Measurements from ENCODE around the gene BCAS3. TPM values are rescaled to one million over a fixed set of nuclear protein-coding genes. Genes with fewer than 3 reads are reported as not detected.

Gene BCAS3
- total RNA-seq, 1 donor from 2014 or later, result 29.6 TPM

- H3K4me1 ChIP-seq, result peaks cover 31% of the 10 kb centered on the region
- no peaks in the 10 kb centered on the region for H3K36me3 ChIP-seq
- no peak overlapping the region for H3K4me3 ChIP-seq
- no peaks in the 10 kb centered on the region for H3K9me3 ChIP-seq
- H3K27me3 ChIP-seq (ENCODE audit: low read depth), result no peaks in the 10 kb centered on the region
- no peak for TF ChIP-seq CTCF (IDR thresholded peaks at IDR 0.05)
- ATAC-seq, result no peak
- intact Hi-C loops (cut with DNase I), result no loop called here
- H3K27ac ChIP-seq, result no peak overlapping the region
- DNase-seq, result no peak
Measured at GRCh38 chr17:61321344-61321743, 643.7 kb downstream of the BCAS3 start.

GRCh38 chr17:61322325-61323002 lies 644.8 kb downstream of the BCAS3 start:
- TF ChIP-seq CTCF (IDR thresholded peaks at IDR 0.05), result no peak
- H3K36me3 ChIP-seq, result no peaks in the 10 kb centered on the region
- H3K27ac ChIP-seq, result peak overlapping the region; percentile 51
- no peak for DNase-seq
- intact Hi-C loops (cut with DNase I), result no loop called here
- H3K9me3 ChIP-seq, result no peaks in the 10 kb centered on the region
- no peak for ATAC-seq
- H3K4me3 ChIP-seq, result no peak overlapping the region
- no peaks in the 10 kb centered on the region for H3K27me3 ChIP-seq (ENCODE audit: low read depth)
- peaks cover 33% of the 10 kb centered on the region for H3K4me1 ChIP-seq

GRCh38 chr17:61323003-61323908 lies 645.6 kb downstream of the BCAS3 start:
- H3K4me3 ChIP-seq, result no peak overlapping the region
- H3K36me3 ChIP-seq, result no peaks in the 10 kb centered on the region
- H3K4me1 ChIP-seq, result peaks cover 33% of the 10 kb centered on the region
- no peaks in the 10 kb centered on the region for H3K27me3 ChIP-seq (ENCODE audit: low read depth)
- intact Hi-C loops (cut with DNase I), result no loop called here
- ATAC-seq (peak in 1 of 2 donors; percentile 37), DNase-seq (no peak)
- no peak for TF ChIP-seq CTCF (IDR thresholded peaks at IDR 0.05)
- peak overlapping the region; percentile 51 for H3K27ac ChIP-seq
- no peaks in the 10 kb centered on the region for H3K9me3 ChIP-seq

GRCh38 chr17:61323909-61324868 lies 646.5 kb downstream of the BCAS3 start:
- Histone ChIP-seq H3K27ac (peak overlapping the region; percentile 51), H3K4me1 (peaks cover 33% of the 10 kb centered on the region), H3K4me3 (no peak overlapping the region), H3K36me3 (no peaks in the 10 kb centered on the region), H3K9me3 (no peaks in the 10 kb centered on the region), H3K27me3 (ENCODE audit: low read depth) (no peaks in the 10 kb centered on the region)
- TF ChIP-seq CTCF (IDR thresholded peaks at IDR 0.05), result no peak
- ATAC-seq, result peak; percentile 48 to 54
- intact Hi-C loops (cut with DNase I), result no loop called here
- DNase-seq, result no peak

GRCh38 chr17:61324950-61325349 lies 647.3 kb downstream of the BCAS3 start:
- peak overlapping the region; percentile 56 for H3K27ac ChIP-seq
- no peaks in the 10 kb centered on the region for H3K36me3 ChIP-seq
- H3K4me3 ChIP-seq, result no peak overlapping the region
- intact Hi-C loops (cut with DNase I), result no loop called here
- no peaks in the 10 kb centered on the region for H3K9me3 ChIP-seq
- DNase-seq (no peak), ATAC-seq (no peak)
- peaks cover 33% of the 10 kb centered on the region for H3K4me1 ChIP-seq
- H3K27me3 ChIP-seq (ENCODE audit: low read depth), result no peaks in the 10 kb centered on the region
- no peak for TF ChIP-seq CTCF (IDR thresholded peaks at IDR 0.05)
